Smooth muscle cell (in vitro differentiated cells): Measurements from ENCODE around the gene ADAM11. TPM values are rescaled to one million over a fixed set of nuclear protein-coding genes. Genes with fewer than 3 reads are reported as not detected.

ENCODE experiments used
- DNase-seq: peaks from one replicate; lab custom pipeline; 2025; ENCODE audit not compliant: unreplicated experiment; lab: John Stamatoyannopoulos, UW
- H2AFZ ChIP-seq: fragments of 200-600 bp; sonication (generic); 2 replicates; pipeline ENCODE4 v1.6.0; 2016; ENCODE audit warnings: antibody characterized with exemption, low read depth, mild to moderate bottlenecking
- H3F3A ChIP-seq: fragments of 200-600 bp; sonication (generic); 2 replicates; pipeline ENCODE4 v1.6.0; 2017; ENCODE audit warnings: antibody characterized with exemption, low read depth
- H3K27ac ChIP-seq: fragments of 200-600 bp; sonication (generic); 2 replicates; pipeline ENCODE4 v1.5.1; 2016; ENCODE audit warnings: low read depth, mild to moderate bottlenecking
- H3K27me3 ChIP-seq: fragments of 200-600 bp; sonication (generic); 2 replicates; pipeline ENCODE4 v1.6.1; 2016; ENCODE audit warnings: low read depth, mild to moderate bottlenecking
- H3K36me3 ChIP-seq: fragments of 200-600 bp; sonication (generic); 2 replicates; pipeline ENCODE4 v1.5.1; 2016; ENCODE audit warnings: low read depth
- H3K4me1 ChIP-seq: fragments of 200-600 bp; sonication (generic); 2 replicates; pipeline ENCODE4 v1.5.1; 2016; ENCODE audit warnings: low read depth
- H3K4me2 ChIP-seq: fragments of 200-600 bp; sonication (generic); 2 replicates; pipeline ENCODE4 v1.6.0; 2016; ENCODE audit warnings: mild to moderate bottlenecking
- H3K4me3 ChIP-seq: fragments of 200-600 bp; sonication (generic); 2 replicates; pipeline ENCODE4 v1.5.1; 2016; ENCODE audit warnings: mild to moderate bottlenecking
- H3K79me2 ChIP-seq: fragments of 200-600 bp; sonication (generic); 2 replicates; pipeline ENCODE4 v1.6.0; 2016; ENCODE audit warnings: low read depth, mild to moderate bottlenecking
- H3K9ac ChIP-seq: fragments of 200-600 bp; sonication (generic); 2 replicates; pipeline ENCODE4 v1.6.0; 2016; ENCODE audit warnings: low read depth
- H3K9me3 ChIP-seq: fragments of 200-600 bp; sonication (generic); replicated peaks from 2 replicates; pipeline ENCODE4 v1.5.1; 2016; ENCODE audit warnings: low read depth
- H4K20me1 ChIP-seq: fragments of 200-600 bp; sonication (generic); 2 replicates; pipeline ENCODE4 v1.6.0; 2016; ENCODE audit warnings: low read depth
- WGBS: methylation state at CpG from one replicate; pipeline ENCODE4 v1.1.7; 2016; ENCODE audit warnings: low lambda C conversion rate; 5-methylcytosine and 5-hydroxymethylcytosine counted together
- polyA plus RNA-seq: library from polyadenylated mRNA; unstranded; fragments of >200 nt; fragmentation: Nextera tagmentation; extraction: Ambion mirVana; gene quantifications from 2 replicates; pipeline ENCODE4 v1.2.1, GENCODE V29; 2016
- total RNA-seq: library from RNA; depleted of rRNA; stranded (reverse); fragments of >200 nt; gene quantifications from 2 replicates; pipeline ENCODE4 v1.2.3, GENCODE V29; 2014
- TF ChIP-seq, protein P1 (sequence below): fragments of 200-600 bp; sonication (generic); IDR thresholded peaks from 2 replicates; pipeline ENCODE4 v1.5.1; 2017; ENCODE audit warnings: borderline replicate concordance, mild to moderate bottlenecking, antibody characterized with exemption; ENCODE audit not compliant: insufficient read depth, poor library complexity, severe bottlenecking

The ADAM11 gene
- total and polyA plus RNA-seq, 2 experiments from 2014 or later: 0.48 TPM; not detected in 1

DNA sequence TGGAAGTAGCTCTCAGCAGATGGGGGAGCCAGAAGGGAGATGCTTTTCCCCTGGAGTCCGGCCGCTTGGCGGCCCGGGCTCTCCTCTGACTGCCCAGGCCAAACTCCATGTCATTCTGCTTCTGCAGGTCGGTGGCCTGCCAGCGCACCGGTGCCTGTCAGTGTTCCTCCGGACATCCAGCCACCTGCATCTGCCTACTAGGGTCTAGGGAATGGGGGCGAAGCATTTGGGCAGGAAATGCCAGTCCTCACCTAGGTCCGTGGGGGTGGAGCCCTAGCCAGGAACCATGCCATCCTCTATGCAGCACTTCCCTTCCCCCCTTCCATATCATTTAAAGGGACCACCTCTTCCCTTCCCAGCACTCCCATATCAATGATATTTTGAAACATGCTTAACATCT is 37.1 kb downstream of the ADAM11 start:
- H3K79me2 ChIP-seq: no peaks in the 10 kb centered on the region
- no peaks in the 10 kb centered on the region for H3K27me3 ChIP-seq
- H3K4me1 ChIP-seq: peaks cover 6% of the 10 kb centered on the region
- peak overlapping the region; percentile 97 for H3K27ac ChIP-seq
- no peak overlapping the region for H3K4me3 ChIP-seq
- H3K9me3 ChIP-seq: no peaks in the 10 kb centered on the region
- WGBS: 88% methylated on average over 10 of the region's 10 CpGs
- peaks cover 5% of the 10 kb centered on the region for H3K36me3 ChIP-seq
- no peaks in the 10 kb centered on the region for H4K20me1 ChIP-seq
- H3K4me2 ChIP-seq: no peak overlapping the region
- no peak for DNase-seq
- H2AFZ ChIP-seq: no peak overlapping the region
- TF ChIP-seq, protein P1, sequence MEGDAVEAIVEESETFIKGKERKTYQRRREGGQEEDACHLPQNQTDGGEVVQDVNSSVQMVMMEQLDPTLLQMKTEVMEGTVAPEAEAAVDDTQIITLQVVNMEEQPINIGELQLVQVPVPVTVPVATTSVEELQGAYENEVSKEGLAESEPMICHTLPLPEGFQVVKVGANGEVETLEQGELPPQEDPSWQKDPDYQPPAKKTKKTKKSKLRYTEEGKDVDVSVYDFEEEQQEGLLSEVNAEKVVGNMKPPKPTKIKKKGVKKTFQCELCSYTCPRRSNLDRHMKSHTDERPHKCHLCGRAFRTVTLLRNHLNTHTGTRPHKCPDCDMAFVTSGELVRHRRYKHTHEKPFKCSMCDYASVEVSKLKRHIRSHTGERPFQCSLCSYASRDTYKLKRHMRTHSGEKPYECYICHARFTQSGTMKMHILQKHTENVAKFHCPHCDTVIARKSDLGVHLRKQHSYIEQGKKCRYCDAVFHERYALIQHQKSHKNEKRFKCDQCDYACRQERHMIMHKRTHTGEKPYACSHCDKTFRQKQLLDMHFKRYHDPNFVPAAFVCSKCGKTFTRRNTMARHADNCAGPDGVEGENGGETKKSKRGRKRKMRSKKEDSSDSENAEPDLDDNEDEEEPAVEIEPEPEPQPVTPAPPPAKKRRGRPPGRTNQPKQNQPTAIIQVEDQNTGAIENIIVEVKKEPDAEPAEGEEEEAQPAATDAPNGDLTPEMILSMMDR: no peak
- H3K9ac ChIP-seq: no peak overlapping the region
- H3F3A ChIP-seq: peaks cover 19% of the 10 kb centered on the region

- Histone ChIP-seq H3K79me2 (no peaks in the 10 kb centered on the region), H3K36me3 (peaks cover 5% of the 10 kb centered on the region), H3K4me3 (no peak overlapping the region), H2AFZ (no peak overlapping the region), H3K27me3 (no peaks in the 10 kb centered on the region), H3K4me2 (no peak overlapping the region), H3F3A (peaks cover 19% of the 10 kb centered on the region), H3K9ac (no peak overlapping the region), H3K9me3 (no peaks in the 10 kb centered on the region), H4K20me1 (no peaks in the 10 kb centered on the region), H3K4me1 (peaks cover 6% of the 10 kb centered on the region), H3K27ac (no peak overlapping the region)
- WGBS: 96% methylated on average over 9 of the region's 9 CpGs
- DNase-seq: no peak
- TF ChIP-seq, protein P1: no peak
Measured at GRCh38 chr17:44796731-44797130, 37.9 kb downstream of the ADAM11 start.

DNA sequence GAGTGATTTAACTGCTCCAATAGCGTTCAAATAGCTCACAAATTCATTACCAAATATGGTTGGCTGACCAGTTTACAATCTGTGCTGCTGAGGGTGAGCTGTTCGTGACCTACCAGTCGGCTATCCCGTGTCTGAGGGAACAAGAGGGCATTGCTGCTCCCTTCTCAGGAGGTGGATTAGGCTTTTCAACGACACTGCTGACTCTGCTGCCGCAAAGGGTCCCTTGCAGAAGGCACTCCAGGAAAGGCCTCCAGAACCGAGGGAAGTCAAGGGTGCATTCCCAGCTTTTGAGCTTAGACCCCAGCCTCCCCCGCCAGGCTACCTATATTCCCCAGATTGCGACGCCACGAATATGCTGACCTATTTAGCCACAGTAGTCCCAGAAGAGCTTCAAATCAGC is 39.0 kb downstream of the ADAM11 start:
- DNase-seq: no peak
- Histone ChIP-seq H2AFZ (peak overlapping the region; percentile 23), H3K79me2 (no peaks in the 10 kb centered on the region), H3K9me3 (no peaks in the 10 kb centered on the region), H3K4me2 (peak overlapping the region; percentile 63), H3K27ac (peak overlapping the region; percentile 12), H3K36me3 (peaks cover 5% of the 10 kb centered on the region), H4K20me1 (no peaks in the 10 kb centered on the region), H3K4me3 (no peak overlapping the region), H3K4me1 (peaks cover 6% of the 10 kb centered on the region), H3K27me3 (no peaks in the 10 kb centered on the region), H3F3A (peaks cover 19% of the 10 kb centered on the region), H3K9ac (no peak overlapping the region)
- TF ChIP-seq, protein P1: no peak
- 41% methylated on average over 11 of the region's 11 CpGs for WGBS

DNA sequence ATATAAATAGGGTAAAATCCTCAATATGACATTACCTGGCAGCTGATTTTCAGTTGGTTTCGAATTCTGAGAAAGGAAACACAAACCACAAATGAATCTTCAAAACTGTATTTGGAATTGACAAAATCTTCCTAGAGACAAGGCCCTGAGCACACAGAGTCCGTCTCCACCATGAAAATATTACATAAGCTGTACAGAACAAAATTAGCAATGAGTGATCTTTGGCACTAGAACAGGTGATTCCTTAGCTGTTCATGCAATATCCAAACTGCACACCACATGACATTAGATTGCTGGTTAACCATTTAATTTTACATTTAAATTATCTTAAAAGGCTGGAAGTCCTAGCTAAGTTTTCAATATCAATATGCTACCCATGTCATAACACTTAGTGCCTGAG is 39.6 kb downstream of the ADAM11 start:
- H2AFZ ChIP-seq: no peak overlapping the region
- no peak overlapping the region for H3K4me3 ChIP-seq
- no peaks in the 10 kb centered on the region for H3K79me2 ChIP-seq
- 98% methylated on average over 2 of the region's 2 CpGs for WGBS
- peak overlapping the region; percentile 12 for H3K27ac ChIP-seq
- H3K27me3 ChIP-seq: no peaks in the 10 kb centered on the region
- H3K4me1 ChIP-seq: peaks cover 6% of the 10 kb centered on the region
- peaks cover 19% of the 10 kb centered on the region for H3F3A ChIP-seq
- no peak overlapping the region for H3K9ac ChIP-seq
- peaks cover 5% of the 10 kb centered on the region for H3K36me3 ChIP-seq
- H3K4me2 ChIP-seq: peak overlapping the region; percentile 31
- TF ChIP-seq, protein P1: no peak
- no peak for DNase-seq
- peaks cover 3% of the 10 kb centered on the region for H4K20me1 ChIP-seq
- no peaks in the 10 kb centered on the region for H3K9me3 ChIP-seq
